Osteocyte (in vitro differentiated cells): Measurements from ENCODE around the gene DOCK2. TPM values are rescaled to one million over a fixed set of nuclear protein-coding genes. Genes with fewer than 3 reads are reported as not detected.

Source experiments
- DNase-seq: peaks from one replicate; pipeline ENCODE4 v3.0.0; 2021; ENCODE audit warnings: mixed read lengths; ENCODE audit not compliant: unreplicated experiment; ENCODE audit errors: extremely low spot score
- H3K27ac Mint-ChIP-seq: one replicate; pipeline ENCODE4 v1.8.0; 2021; ENCODE audit warnings: mild to moderate bottlenecking, mixed read lengths; ENCODE audit not compliant: unreplicated experiment
- H3K27me3 Mint-ChIP-seq: one replicate; pipeline ENCODE4 v1.8.0; 2021; ENCODE audit warnings: mixed read lengths; ENCODE audit not compliant: unreplicated experiment
- H3K36me3 Mint-ChIP-seq: one replicate; pipeline ENCODE4 v1.8.0; 2021; ENCODE audit warnings: mixed read lengths; ENCODE audit not compliant: unreplicated experiment
- H3K4me1 Mint-ChIP-seq: one replicate; pipeline ENCODE4 v1.8.0; 2021; ENCODE audit warnings: mixed read lengths; ENCODE audit not compliant: unreplicated experiment
- H3K4me3 Mint-ChIP-seq: one replicate; pipeline ENCODE4 v1.8.0; 2021; ENCODE audit warnings: mild to moderate bottlenecking, moderate library complexity, mixed read lengths; ENCODE audit not compliant: unreplicated experiment
- H3K9me3 Mint-ChIP-seq: one replicate; pipeline ENCODE4 v1.8.0; 2021; ENCODE audit warnings: mixed read lengths; ENCODE audit not compliant: unreplicated experiment
- CTCF ChIP-seq: fragments of 200-600 bp; sonication (generic); IDR thresholded peaks from 2 replicates; pipeline ENCODE4 v1.5.0; 2021; ENCODE audit warnings: antibody characterized with exemption, mild to moderate bottlenecking, moderate library complexity
- total RNA-seq: library from RNA; stranded (reverse); gene quantifications from 2 replicates; pipeline ENCODE4 v1.2.1, GENCODE V29; 2021

DOCK2 gene
- total RNA-seq, 1 donor from 2014 or later, result 11.6 TPM

GRCh38 chr5:169973056-169973455 is 336.0 kb downstream of the DOCK2 start:
- TF ChIP-seq CTCF, result no peak
- no peak for DNase-seq
- no peak overlapping the region for H3K27ac Mint-ChIP-seq
- peaks cover 40% of the 10 kb centered on the region for H3K4me1 Mint-ChIP-seq
- no peaks in the 10 kb centered on the region for H3K9me3 Mint-ChIP-seq
- H3K27me3 Mint-ChIP-seq, result no peaks in the 10 kb centered on the region
- H3K4me3 Mint-ChIP-seq, result no peak overlapping the region
- H3K36me3 Mint-ChIP-seq, result no peaks in the 10 kb centered on the region

GRCh38 chr5:169974121-169974770 is 337.2 kb downstream of the DOCK2 start:
- TF ChIP-seq CTCF, result no peak
- no peaks in the 10 kb centered on the region for H3K27me3 Mint-ChIP-seq
- H3K4me1 Mint-ChIP-seq, result peaks cover 51% of the 10 kb centered on the region
- H3K36me3 Mint-ChIP-seq, result no peaks in the 10 kb centered on the region
- DNase-seq, result no peak
- no peak overlapping the region for H3K4me3 Mint-ChIP-seq
- H3K9me3 Mint-ChIP-seq, result no peaks in the 10 kb centered on the region
- H3K27ac Mint-ChIP-seq, result no peak overlapping the region

GRCh38 chr5:169978714-169979113 is 341.6 kb downstream of the DOCK2 start:
- no peaks in the 10 kb centered on the region for H3K36me3 Mint-ChIP-seq
- peaks cover 45% of the 10 kb centered on the region for H3K4me1 Mint-ChIP-seq
- H3K27me3 Mint-ChIP-seq, result no peaks in the 10 kb centered on the region
- TF ChIP-seq CTCF, result no peak
- H3K4me3 Mint-ChIP-seq, result peak overlapping the region; percentile 78
- H3K27ac Mint-ChIP-seq, result no peak overlapping the region
- no peaks in the 10 kb centered on the region for H3K9me3 Mint-ChIP-seq
- no peak for DNase-seq

GRCh38 chr5:169979871-169980270 is 342.8 kb downstream of the DOCK2 start:
- no peaks in the 10 kb centered on the region for H3K27me3 Mint-ChIP-seq
- H3K4me3 Mint-ChIP-seq, result peak overlapping the region; percentile 78
- TF ChIP-seq CTCF, result no peak
- DNase-seq, result no peak
- H3K27ac Mint-ChIP-seq, result peak overlapping the region; percentile 76
- no peaks in the 10 kb centered on the region for H3K36me3 Mint-ChIP-seq
- H3K4me1 Mint-ChIP-seq, result peaks cover 45% of the 10 kb centered on the region
- H3K9me3 Mint-ChIP-seq, result no peaks in the 10 kb centered on the region

GRCh38 chr5:169980418-169981053 is 343.5 kb downstream of the DOCK2 start, which contains the start of gene INSYN2B:
TSS of gene INSYN2B (minus strand) at chr5:169980495. CDS start at chr5:169883898, 96,597 bp downstream.
- Mint-ChIP-seq H3K36me3 (no peaks in the 10 kb centered on the region), H3K4me1 (peaks cover 45% of the 10 kb centered on the region), H3K27ac (peak within 1 kb of the TSS; percentile 76), H3K4me3 (peak within 1 kb of the TSS; percentile 78), H3K27me3 (no peaks in the 10 kb centered on the region), H3K9me3 (no peaks in the 10 kb centered on the region)
- TF ChIP-seq CTCF, result peak; percentile 87
- DNase-seq, result peak; percentile 94
